ENCODE data around the gene SPP2. TPM values are rescaled to one million over a fixed set of nuclear protein-coding genes. Genes with fewer than 3 reads are reported as not detected.

The SPP2 gene
- total and polyA plus RNA-seq, 8 donors, result 0.73 TPM; not detected in 7

- intact Hi-C loops (cut with DNase I; ENCODE audit: low total_unique reads), result no loop called here
- Histone ChIP-seq H3K27me3 (no peaks in the 10 kb centered on the region), H3K9me3 (peaks cover 0 to 42% (median 16%) of the 10 kb centered on the region in 4 donors), H3K4me3 (no peak overlapping the region), H3K4me1 (no peaks in the 10 kb centered on the region), H3K36me3 (no peaks in the 10 kb centered on the region), H3K27ac (no peak overlapping the region)
- DNase-seq, result no peak
- no peak for TF ChIP-seq POLR2A (IDR thresholded peaks at IDR 0.05)
- TF ChIP-seq POLR2AphosphoS5 (IDR thresholded peaks at IDR 0.05), result no peak
- no peak for TF ChIP-seq EP300 (IDR thresholded peaks at IDR 0.05)
- TF ChIP-seq CTCF (IDR thresholded peaks at IDR 0.05), result no peak
- 76 to 95% (median 95%) methylated on average over 2 of the region's 2 CpGs for WGBS, 5 donors
Observed at GRCh38 chr2:234033885-234034284, 16.6 kb upstream of the SPP2 start.

GRCh38 chr2:234038076-234038802, 12.3 kb upstream of the SPP2 start:
- intact Hi-C loops (cut with DNase I; ENCODE audit: low total_unique reads), result no loop called here
- Histone ChIP-seq H3K4me1 (no peaks in the 10 kb centered on the region), H3K36me3 (no peaks in the 10 kb centered on the region), H3K27me3 (no peaks in the 10 kb centered on the region), H3K4me3 (no peak overlapping the region), H3K27ac (no peak overlapping the region), H3K9me3 (peaks cover 0 to 36% (median 15%) of the 10 kb centered on the region in 4 donors)
- WGBS, 5 donors, result 76 to 82% (median 81%) methylated on average over 2 of the region's 2 CpGs
- DNase-seq, result no peak
- TF ChIP-seq EP300 (IDR thresholded peaks at IDR 0.05) (no peak), CTCF (IDR thresholded peaks at IDR 0.05) (no peak), POLR2AphosphoS5 (IDR thresholded peaks at IDR 0.05) (no peak), POLR2A (IDR thresholded peaks at IDR 0.05) (no peak)

GRCh38 chr2:234044157-234044556, 6.3 kb upstream of the SPP2 start:
- DNase-seq, result no peak
- Histone ChIP-seq H3K36me3 (no peaks in the 10 kb centered on the region), H3K27ac (no peak overlapping the region), H3K9me3 (no peaks in the 10 kb centered on the region), H3K27me3 (no peaks in the 10 kb centered on the region), H3K4me3 (no peak overlapping the region), H3K4me1 (no peaks in the 10 kb centered on the region)
- 35 to 58% (median 53%) methylated on average over 1 of the region's 1 CpG for WGBS, 5 donors
- TF ChIP-seq POLR2AphosphoS5 (IDR thresholded peaks at IDR 0.05) (no peak), POLR2A (IDR thresholded peaks at IDR 0.05) (no peak), CTCF (IDR thresholded peaks at IDR 0.05) (no peak), EP300 (IDR thresholded peaks at IDR 0.05) (no peak)
- intact Hi-C loops (cut with DNase I; ENCODE audit: low total_unique reads), result no loop called here

GRCh38 chr2:234046521-234046920, 4.0 kb upstream of the SPP2 start:
- Histone ChIP-seq H3K36me3 (no peaks in the 10 kb centered on the region), H3K4me1 (no peaks in the 10 kb centered on the region), H3K9me3 (no peaks in the 10 kb centered on the region), H3K27ac (no peak overlapping the region), H3K4me3 (no peak overlapping the region), H3K27me3 (no peaks in the 10 kb centered on the region)
- TF ChIP-seq POLR2A (IDR thresholded peaks at IDR 0.05) (no peak), POLR2AphosphoS5 (IDR thresholded peaks at IDR 0.05) (no peak), EP300 (IDR thresholded peaks at IDR 0.05) (no peak), CTCF (IDR thresholded peaks at IDR 0.05) (no peak)
- WGBS, 5 donors, result 80 to 90% (median 84%) methylated on average over 3 of the region's 3 CpGs
- DNase-seq, result no peak
- intact Hi-C loops (cut with DNase I; ENCODE audit: low total_unique reads), result no loop called here

All from stomach (tissue), 9 donors.